ENCODE results near the gene GPR155. TPM values are rescaled to one million over a fixed set of nuclear protein-coding genes. Genes with fewer than 3 reads are reported as not detected.

The GPR155 gene
- total and polyA plus RNA-seq, 2 of the 4 experiments (the other 2 are of a cell fraction): 2.3 to 3.4 TPM

DNA sequence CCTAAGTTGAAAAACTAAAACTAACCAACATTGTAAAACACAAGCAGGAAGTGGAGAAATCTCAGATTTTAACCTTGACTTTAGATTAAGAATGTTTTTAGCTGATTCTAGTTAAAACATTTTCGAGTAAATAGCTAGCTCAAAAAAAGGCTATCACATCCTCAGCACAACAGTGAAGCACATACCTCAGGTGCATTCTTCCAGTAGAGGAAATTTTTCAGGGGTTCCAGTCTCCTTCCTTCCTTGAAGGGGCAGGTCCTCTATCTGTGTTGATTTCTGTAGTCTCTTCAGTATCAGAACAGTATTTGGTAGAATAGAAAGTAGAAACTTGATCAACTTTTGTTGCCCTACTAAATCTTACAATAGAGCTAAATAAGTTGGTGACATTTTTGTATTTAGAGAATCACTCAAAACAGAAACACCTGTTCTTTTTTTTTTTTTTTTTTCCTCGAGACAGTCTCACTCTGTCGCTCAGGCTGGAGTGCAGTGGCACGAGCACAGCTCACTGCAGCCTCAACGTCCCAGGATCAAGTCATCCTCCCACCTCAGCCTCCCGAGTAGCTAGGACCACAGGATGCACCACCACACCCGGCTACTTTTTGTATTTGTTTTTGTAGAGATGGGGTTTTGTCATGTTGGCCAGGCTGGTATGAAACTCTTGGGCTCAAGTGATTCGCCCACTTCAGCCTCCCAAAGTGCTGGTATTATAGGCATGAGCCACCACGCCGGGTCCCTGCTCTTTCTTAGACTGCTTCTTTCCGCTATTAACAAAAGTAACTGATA lies 6.9 kb upstream of the GPR155 start:
- Histone ChIP-seq H3K14ac (replicated peaks; ENCODE audit: low read depth, low read length) (no peak overlapping the region), H3K9me1 (ENCODE audit: insufficient read depth, low read length) (no peaks in the 10 kb centered on the region), H3K27ac (ENCODE audit: insufficient read depth, low read length) (no peak overlapping the region), H2BK5ac (ENCODE audit: low read depth, low read length, poor library complexity, severe bottlenecking) (no peak overlapping the region), H2AFZ (replicated peaks; ENCODE audit: low read length, poor library complexity) (no peak overlapping the region), H3K4me3 (ENCODE audit: insufficient read depth, low read depth, low read length) (no peak overlapping the region), H2AK5ac (ENCODE audit: low read depth, low read length) (no peak overlapping the region), H3K79me1 (ENCODE audit: low read depth in 1 of 2, low read length in 2 of 2) (no peaks in the 10 kb centered on the region), H2AK9ac (replicated peaks; ENCODE audit: low read depth, low read length, poor library complexity) (no peak overlapping the region), H3K18ac (ENCODE audit: low read depth, low read length) (no peak overlapping the region), H3K9me3 (ENCODE audit: control insufficient read depth, insufficient read depth, low read length) (no peaks in the 10 kb centered on the region), H4K20me1 (ENCODE audit: insufficient read depth, low read length) (no peaks in the 10 kb centered on the region), H2BK20ac (ENCODE audit: low read depth, low read length) (no peak overlapping the region), H3K36me3 (ENCODE audit: control insufficient read depth, insufficient read depth, low read length) (no peaks in the 10 kb centered on the region), H4K8ac (ENCODE audit: low read depth in 2 of 2, low read length in 2 of 2) (no peak overlapping the region), H3K4me1 (ENCODE audit: control insufficient read depth, insufficient read depth, low read length) (no peaks in the 10 kb centered on the region), H2BK120ac (ENCODE audit: low read depth, low read length) (no peak overlapping the region), H3K27me3 (ENCODE audit: control insufficient read depth, insufficient read depth, low read length) (peaks cover 4% of the 10 kb centered on the region; the same call in 1 of the 2 replicates), H3K4ac (ENCODE audit: low read depth, low read length) (no peak overlapping the region), H3K4me2 (ENCODE audit: low read depth, low read length) (no peak overlapping the region), H4K91ac (ENCODE audit: insufficient read depth, low read depth, low read length) (no peak overlapping the region), H2BK15ac (ENCODE audit: low read depth, low read length) (no peak overlapping the region), H3K9ac (ENCODE audit: low read depth, low read length) (no peak overlapping the region), H3K56ac (ENCODE audit: extremely low read depth, insufficient read depth, low read length) (no peak overlapping the region), H3K23ac (ENCODE audit: low read depth, low read length) (no peak overlapping the region), H4K5ac (ENCODE audit: low read depth, low read length) (no peak overlapping the region)
- dilution Hi-C loops (cut with HindIII; ENCODE audit: low sequenced_read_pairs, unreplicated experiment) (no loop called here), intact Hi-C loops (cut with micrococcal nuclease) (no loop called here), in situ Hi-C loops (cut with MboI; ENCODE audit: low sequenced_read_pairs) (no loop called here)
- BruUV-seq (replicated peaks): no TSS peak
- DNase-seq (no peak), ATAC-seq (ENCODE audit: low read depth) (no peak)
- ChIA-PET CTCF (no interaction called here), POLR2A (ENCODE audit: unreplicated experiment) (no interaction called here)
- TF ChIP-seq SMC3 (IDR thresholded peaks at IDR 0.05; ENCODE audit: low read depth, low read length): no peak
- no peak for TF ChIP-seq CEBPB (IDR thresholded peaks at IDR 0.05; ENCODE audit: low read depth, low read length)
- TF ChIP-seq ELK1 (IDR thresholded peaks at IDR 0.05; ENCODE audit: borderline replicate concordance, low read depth, low read length): no peak
- TF ChIP-seq, protein P1, sequence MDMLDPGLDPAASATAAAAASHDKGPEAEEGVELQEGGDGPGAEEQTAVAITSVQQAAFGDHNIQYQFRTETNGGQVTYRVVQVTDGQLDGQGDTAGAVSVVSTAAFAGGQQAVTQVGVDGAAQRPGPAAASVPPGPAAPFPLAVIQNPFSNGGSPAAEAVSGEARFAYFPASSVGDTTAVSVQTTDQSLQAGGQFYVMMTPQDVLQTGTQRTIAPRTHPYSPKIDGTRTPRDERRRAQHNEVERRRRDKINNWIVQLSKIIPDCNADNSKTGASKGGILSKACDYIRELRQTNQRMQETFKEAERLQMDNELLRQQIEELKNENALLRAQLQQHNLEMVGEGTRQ (IDR thresholded peaks at IDR 0.05; ENCODE audit: low read depth, low read length): no peak
- no peak for TF ChIP-seq MAFK (IDR thresholded peaks at IDR 0.05; ENCODE audit: low read depth, low read length)
- no peak for TF ChIP-seq FOS (IDR thresholded peaks at IDR 0.05; ENCODE audit: low read depth, low read length)
- TF ChIP-seq POLR2A (IDR thresholded peaks at IDR 0.05; ENCODE audit: low read depth, low read length): no peak
- no peak for TF ChIP-seq BHLHE40 (IDR thresholded peaks at IDR 0.05; ENCODE audit: low read depth, low read length)
- no peak for TF ChIP-seq CHD1 (IDR thresholded peaks at IDR 0.05; ENCODE audit: low read depth, low read length)
- TF ChIP-seq NFE2L2 (IDR thresholded peaks at IDR 0.05; ENCODE audit: low read depth, low read length): no peak
- TF ChIP-seq MXI1 (IDR thresholded peaks at IDR 0.05; ENCODE audit: borderline replicate concordance, low read depth, low read length): no peak
- no peak for TF ChIP-seq RCOR1 (IDR thresholded peaks at IDR 0.05; ENCODE audit: insufficient replicate concordance, low read length)
- TF ChIP-seq RAD21 (IDR thresholded peaks at IDR 0.05; ENCODE audit: low read length): no peak
- TF ChIP-seq MAZ (IDR thresholded peaks at IDR 0.05; ENCODE audit: borderline replicate concordance, low read depth, low read length): no peak
- TF ChIP-seq CTCF (conservative IDR thresholded peaks at IDR 0.05; ENCODE audit: low read depth, low read length): no peak
- TF ChIP-seq RFX5 (IDR thresholded peaks at IDR 0.05; ENCODE audit: low read depth, low read length): no peak
- WGBS, 2 experiments (ENCODE audit: extremely low coverage in 2 of 2, insufficient read length in 1 of 2): no CpG with 5 or more reads among the region's 11 CpGs

All from IMR-90 (cell line).